Epithelial cell of esophagus (primary cell): ENCODE results near the gene CDHR3.

Experiments
- DNase-seq: peaks from one replicate; pipeline ENCODE4 v3.0.0; 2010; ENCODE audit warnings: low read depth
- H3K4me3 ChIP-seq: 2 replicates; pipeline ENCODE4 v1.5.1; 2011; ENCODE audit warnings: mild to moderate bottlenecking, low read length, control low read depth
- CTCF ChIP-seq: IDR thresholded peaks from 2 replicates; pipeline ENCODE4 v1.5.1; 2011; ENCODE audit warnings: low read depth, mild to moderate bottlenecking, low read length, control low read depth, inconsistent platforms; ENCODE audit not compliant: insufficient read depth; ENCODE audit errors: missing control alignments

CDHR3 gene

DNA sequence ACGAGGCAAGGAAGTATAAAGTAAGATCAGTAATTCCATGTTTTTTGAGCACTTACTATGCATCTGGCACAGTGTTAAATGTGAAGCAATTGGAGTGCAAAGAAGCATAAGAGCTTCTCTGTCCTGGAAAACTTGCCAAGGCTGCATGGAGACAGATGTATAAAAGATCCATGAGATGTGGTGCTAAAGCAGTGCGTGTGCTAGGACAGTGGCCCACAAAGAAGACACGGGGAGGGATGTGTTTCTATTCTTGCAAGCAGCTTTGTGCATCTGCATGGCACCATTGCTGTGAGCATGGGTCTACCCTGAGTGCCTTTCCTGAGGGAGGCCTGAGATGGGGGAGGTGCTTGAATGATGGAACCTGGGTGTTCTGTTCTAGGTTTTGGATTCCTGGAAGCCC lies 5.1 kb upstream of the CDHR3 start:
- no peak overlapping the region for H3K4me3 ChIP-seq
- DNase-seq = no peak
- TF ChIP-seq CTCF = no peak

DNA sequence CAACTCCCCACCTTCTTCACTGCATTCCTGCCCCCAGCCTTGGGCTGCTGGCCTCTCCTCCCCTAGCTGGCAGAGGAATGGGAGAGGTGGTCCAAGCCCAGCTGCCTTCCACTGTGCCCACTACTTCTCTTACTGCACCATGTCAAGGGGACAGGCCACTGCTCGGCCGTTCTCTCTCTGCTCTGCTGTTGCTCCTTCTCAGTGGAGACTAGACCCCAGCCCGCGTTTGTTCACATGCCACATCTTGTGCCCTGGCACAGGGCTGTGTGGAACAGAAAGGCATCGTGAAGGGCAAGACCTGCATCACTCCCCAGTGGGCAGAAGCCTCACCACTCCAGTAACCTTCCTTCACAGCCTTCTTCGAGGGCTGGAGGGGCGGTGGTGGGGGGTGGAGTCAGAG lies 711 bp upstream of the CDHR3 start:
- no peak overlapping the region for H3K4me3 ChIP-seq
- no peak for DNase-seq
- no peak for TF ChIP-seq CTCF

DNA sequence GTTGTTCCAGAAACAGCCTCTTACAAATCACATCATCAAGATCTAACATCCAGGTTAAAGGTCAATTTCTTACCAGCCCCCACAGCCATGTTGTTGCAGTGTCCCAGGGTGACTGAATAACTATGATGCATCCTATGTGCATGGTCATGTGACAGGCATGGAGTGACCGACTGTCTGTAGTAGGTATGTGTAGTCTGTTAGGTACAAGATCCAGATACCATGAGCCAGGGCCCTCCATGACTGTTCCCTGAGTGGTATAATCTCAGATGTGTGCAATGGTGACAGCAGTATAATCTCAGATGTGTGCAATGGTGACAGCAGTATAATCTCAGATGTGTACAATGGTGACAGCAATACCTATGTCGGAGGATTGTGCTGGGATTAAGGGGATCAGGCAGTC lies 8.8 kb downstream of the CDHR3 start:
- no peak for DNase-seq
- TF ChIP-seq CTCF = no peak

GRCh38 chr7:105972276-105972675 lies 9.2 kb downstream of the CDHR3 start:
- H3K4me3 ChIP-seq = no peak overlapping the region
- DNase-seq = no peak
- no peak for TF ChIP-seq CTCF

More for the DNA sequence above, 8.8 kb downstream of the CDHR3 start:
- no peak overlapping the region for H3K4me3 ChIP-seq

- no peak for TF ChIP-seq CTCF
- no peak for DNase-seq
- no peak overlapping the region for H3K4me3 ChIP-seq
These were observed 11.4 kb downstream of the CDHR3 start for GRCh38 chr7:105974471-105974870.

GRCh38 chr7:105975770-105976417 lies 12.8 kb downstream of the CDHR3 start:
- no peak overlapping the region for H3K4me3 ChIP-seq
- peak; percentile 68 for DNase-seq
- no peak for TF ChIP-seq CTCF

- no peak overlapping the region for H3K4me3 ChIP-seq
- TF ChIP-seq CTCF = no peak
- DNase-seq = no peak
These were observed 13.8 kb downstream of the CDHR3 start for GRCh38 chr7:105976868-105977267.
